Left ventricle myocardium inferior (tissue), 1 donor: Measurements from ENCODE around the gene CDC42SE1. TPM values are rescaled to one million over a fixed set of nuclear protein-coding genes. Genes with fewer than 3 reads are reported as not detected.
"Not testable (repeated sequence)": the region's sequence is repeated elsewhere in the genome, so short reads cannot be mapped to it uniquely, and the experiment has no call there.

ENCODE experiments used
- DNase-seq: peaks from one replicate; pipeline ENCODE4 v3.0.0-alpha.2; 2020
- H3K27ac ChIP-seq: fragments of 200-600 bp; replicated peaks from 2 replicates; pipeline ENCODE4 v1.8.0; 2021
- H3K27me3 ChIP-seq: fragments of 200-600 bp; 2 replicates; pipeline ENCODE4 v1.8.0; 2021; ENCODE audit warnings: low read depth
- H3K36me3 ChIP-seq: fragments of 200-600 bp; 2 replicates; pipeline ENCODE4 v1.8.0; 2021
- H3K4me1 ChIP-seq: fragments of 200-600 bp; 2 replicates; pipeline ENCODE4 v1.8.0; 2021
- H3K4me3 ChIP-seq: fragments of 200-600 bp; 2 replicates; pipeline ENCODE4 v1.8.0; 2021; ENCODE audit warnings: mild to moderate bottlenecking, moderate library complexity
- H3K9me3 ChIP-seq: fragments of 200-600 bp; replicated peaks from 2 replicates; pipeline ENCODE4 v1.8.0; 2021
- intact Hi-C: fragments of 100-400 bp; cut with micrococcal nuclease; formaldehyde crosslinking; loops from one replicate; pipeline ENCODE4 v1.11.0; 2022
- long read RNA-seq: library from polyadenylated mRNA; unstranded; transcript quantifications from one replicate; pipeline ENCODE4 v2.0.0, GENCODE V29; 2021
- total RNA-seq: library from RNA; stranded (reverse); fragmentation: NEBNext Ultra II Directional; extraction: Animal tissue kit (Norgen Biotek cat#: 25700); gene quantifications from one replicate; pipeline ENCODE4 v1.2.1, GENCODE V29; 2021
- TF ChIP-seq, protein P1 (sequence below): fragments of 200-600 bp; IDR thresholded peaks from 2 replicates; pipeline ENCODE4 v1.8.0; 2021; ENCODE audit warnings: antibody characterized with exemption, mild to moderate bottlenecking, borderline replicate concordance
- donor health status: DM: no; HTN: yes; CAD: no; lungs with severe emphysema.

CDC42SE1 gene, protein sequence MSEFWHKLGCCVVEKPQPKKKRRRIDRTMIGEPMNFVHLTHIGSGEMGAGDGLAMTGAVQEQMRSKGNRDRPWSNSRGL
- total RNA-seq = 24.8 TPM
- long read RNA-seq, transcript CDC42SE1-201 (5 exons, 3,045 nt) = major isoform, 11 of 22 reads
- long read RNA-seq, partial matches to known transcripts = 3 of 22 reads
- long read RNA-seq, other reads (novel, unspliced or antisense) = 7 of 22 reads

DNA sequence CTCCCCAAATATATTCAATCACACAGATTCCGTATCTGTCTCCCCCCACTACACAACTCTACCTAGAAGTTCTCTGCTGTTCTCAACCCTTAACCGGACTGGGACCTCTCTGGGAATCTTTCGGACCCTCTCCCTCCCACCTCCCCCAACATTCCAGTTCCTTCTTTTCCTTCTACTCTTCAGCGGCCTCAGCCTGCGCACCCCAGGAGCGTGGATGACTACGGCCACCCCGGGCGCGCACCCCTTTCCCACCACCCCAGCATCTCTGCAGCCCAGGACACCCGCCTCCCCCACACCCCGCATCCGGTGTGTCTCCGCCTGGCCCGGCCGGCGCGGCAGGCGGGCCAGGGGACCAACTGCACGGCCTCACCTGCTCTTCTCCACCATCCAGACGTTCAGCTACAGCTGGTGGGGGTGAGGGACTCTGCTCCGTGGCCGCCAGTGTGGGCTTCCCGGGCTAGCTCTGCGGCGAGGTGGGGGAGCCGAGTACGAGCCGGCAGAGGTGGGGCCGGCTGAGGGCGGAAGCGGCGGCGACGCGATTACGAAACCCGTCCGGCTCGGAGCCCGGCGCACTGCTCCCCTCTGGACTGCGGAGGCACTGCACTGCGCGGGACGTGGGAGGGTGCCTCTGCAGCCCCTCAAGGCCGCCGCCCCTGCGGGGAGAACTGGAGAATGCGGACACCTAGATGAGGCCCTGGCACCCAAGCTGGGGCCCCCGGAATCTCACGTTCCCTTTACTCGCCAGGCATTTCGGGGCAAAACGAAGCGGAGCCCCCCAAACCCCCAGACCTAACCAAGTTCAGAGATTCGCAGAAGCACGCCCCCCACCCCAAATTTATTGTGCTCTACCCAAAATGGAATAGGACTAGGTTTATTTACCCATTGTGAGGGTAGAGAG is at the start of gene CDC42SE1:
TSS of gene CDC42SE1 (minus strand) at position 514 of the 898 bp plus-strand sequence. CDS start 3,892 bp downstream, outside the sequence.
- TF ChIP-seq, protein P1, sequence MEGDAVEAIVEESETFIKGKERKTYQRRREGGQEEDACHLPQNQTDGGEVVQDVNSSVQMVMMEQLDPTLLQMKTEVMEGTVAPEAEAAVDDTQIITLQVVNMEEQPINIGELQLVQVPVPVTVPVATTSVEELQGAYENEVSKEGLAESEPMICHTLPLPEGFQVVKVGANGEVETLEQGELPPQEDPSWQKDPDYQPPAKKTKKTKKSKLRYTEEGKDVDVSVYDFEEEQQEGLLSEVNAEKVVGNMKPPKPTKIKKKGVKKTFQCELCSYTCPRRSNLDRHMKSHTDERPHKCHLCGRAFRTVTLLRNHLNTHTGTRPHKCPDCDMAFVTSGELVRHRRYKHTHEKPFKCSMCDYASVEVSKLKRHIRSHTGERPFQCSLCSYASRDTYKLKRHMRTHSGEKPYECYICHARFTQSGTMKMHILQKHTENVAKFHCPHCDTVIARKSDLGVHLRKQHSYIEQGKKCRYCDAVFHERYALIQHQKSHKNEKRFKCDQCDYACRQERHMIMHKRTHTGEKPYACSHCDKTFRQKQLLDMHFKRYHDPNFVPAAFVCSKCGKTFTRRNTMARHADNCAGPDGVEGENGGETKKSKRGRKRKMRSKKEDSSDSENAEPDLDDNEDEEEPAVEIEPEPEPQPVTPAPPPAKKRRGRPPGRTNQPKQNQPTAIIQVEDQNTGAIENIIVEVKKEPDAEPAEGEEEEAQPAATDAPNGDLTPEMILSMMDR = peak; percentile 96
- peaks cover 59% of the 10 kb centered on the region for H3K4me1 ChIP-seq
- intact Hi-C loops = loop anchor here (10.0 kb wide), 1 partner anchor 55 kb away; the partner anchor contains the start of genes MINDY1 and PRUNE1
- peaks cover 19% of the 10 kb centered on the region for H3K36me3 ChIP-seq
- DNase-seq = peak; percentile 86
- no peaks in the 10 kb centered on the region for H3K27me3 ChIP-seq
- peak within 1 kb of the TSS; percentile 96 for H3K27ac ChIP-seq
- H3K4me3 ChIP-seq = peak within 1 kb of the TSS; percentile 92
- no peaks in the 10 kb centered on the region for H3K9me3 ChIP-seq

DNA sequence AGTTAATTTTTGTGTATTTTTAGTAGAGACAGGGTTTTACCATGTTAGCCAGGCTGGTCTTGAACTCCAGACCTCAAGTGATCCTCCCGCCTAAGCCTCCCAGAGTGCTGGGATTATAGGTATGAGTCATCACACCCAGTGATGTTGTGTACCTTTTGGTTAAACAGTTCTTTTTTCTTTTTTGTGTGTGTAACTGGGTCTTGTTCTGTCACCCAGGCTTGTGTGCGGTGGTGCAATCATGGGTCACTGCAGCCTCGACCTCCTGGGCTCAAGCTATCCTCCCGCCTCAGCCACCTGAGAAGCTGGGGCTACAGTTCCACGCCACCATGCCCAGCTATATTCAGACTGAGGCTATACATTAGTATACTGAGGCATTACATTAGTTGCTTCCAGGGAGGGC is 48.9 kb upstream of the CDC42SE1 start:
- TF ChIP-seq, protein P1 = no peak
- H3K4me3 ChIP-seq = no peak overlapping the region
- H3K36me3 ChIP-seq = peaks cover 49% of the 10 kb centered on the region
- no peaks in the 10 kb centered on the region for H3K9me3 ChIP-seq
- intact Hi-C loops = no loop called here
- H3K4me1 ChIP-seq = no peaks in the 10 kb centered on the region
- DNase-seq = no peak
- H3K27me3 ChIP-seq = no peaks in the 10 kb centered on the region
- H3K27ac ChIP-seq = no peak overlapping the region

- Histone ChIP-seq H3K27ac (no peak overlapping the region), H3K4me3 (no peak overlapping the region), H3K9me3 (no peaks in the 10 kb centered on the region), H3K4me1 (no peaks in the 10 kb centered on the region), H3K27me3 (no peaks in the 10 kb centered on the region), H3K36me3 (peaks cover 50% of the 10 kb centered on the region)
- intact Hi-C loops = loop anchor here (2.0 kb wide), 1 partner anchor 30 kb away; no protein-coding TSS in a partner anchor
- TF ChIP-seq, protein P1 = no peak
- DNase-seq = no peak
These were observed 47.5 kb upstream of the CDC42SE1 start for GRCh38 chr1:151106894-151107293.

DNA sequence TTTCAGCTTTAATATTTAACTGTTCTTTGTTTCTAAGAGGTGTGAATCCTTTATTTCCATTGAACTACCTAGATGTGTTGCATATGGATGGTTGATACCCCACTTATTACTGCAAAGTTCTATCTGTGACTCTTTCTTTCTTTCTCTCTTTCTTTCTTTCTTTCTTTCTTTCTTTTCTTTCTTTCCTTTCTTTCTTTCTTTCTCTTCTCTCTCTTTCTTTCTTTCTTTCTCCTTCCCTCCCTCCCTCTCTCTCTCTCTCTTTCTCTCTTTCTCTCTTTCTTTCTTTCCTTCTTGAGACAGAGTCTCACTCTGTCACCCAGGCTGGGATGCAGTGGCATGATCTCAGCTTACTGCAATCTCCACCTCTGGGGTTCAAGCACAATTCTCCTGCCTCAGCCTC is 45.2 kb upstream of the CDC42SE1 start:
- Histone ChIP-seq H3K27me3 (no peaks in the 10 kb centered on the region), H3K36me3 (peaks cover 38% of the 10 kb centered on the region), H3K27ac (no peak overlapping the region), H3K4me1 (no peaks in the 10 kb centered on the region), H3K4me3 (no peak overlapping the region), H3K9me3 (no peaks in the 10 kb centered on the region)
- TF ChIP-seq, protein P1 = no peak
- intact Hi-C loops = no loop called here
- no peak for DNase-seq

DNA sequence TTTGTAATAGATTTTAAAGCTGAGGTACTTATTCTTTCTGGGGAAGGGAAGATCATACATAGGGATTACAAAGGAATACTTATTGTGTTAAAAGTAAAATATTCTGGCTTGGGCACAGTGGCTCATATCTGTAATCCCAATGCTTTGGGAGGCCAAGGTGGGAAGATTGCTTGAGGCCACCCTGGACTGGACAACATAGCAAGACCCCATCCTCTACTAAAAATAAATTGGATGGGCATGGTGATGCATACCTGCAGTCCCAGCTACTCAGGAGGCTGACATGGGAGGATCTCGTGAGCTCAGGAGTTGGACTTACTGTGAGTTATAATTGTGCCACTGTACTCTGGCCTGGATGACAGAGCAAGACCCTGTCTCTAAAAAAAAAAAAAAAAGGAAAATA is 38.7 kb upstream of the CDC42SE1 start:
- Histone ChIP-seq H3K4me3 (no peak overlapping the region), H3K27me3 (no peaks in the 10 kb centered on the region), H3K9me3 (no peaks in the 10 kb centered on the region), H3K4me1 (no peaks in the 10 kb centered on the region), H3K36me3 (peaks cover 21% of the 10 kb centered on the region), H3K27ac (no peak overlapping the region)
- DNase-seq = no peak
- TF ChIP-seq, protein P1 = no peak
- intact Hi-C loops = loop anchor here (5.0 kb wide), 1 partner anchor 59 kb away; the partner anchor contains the start of gene TNFAIP8L2

GRCh38 chr1:151097426-151097825 is 38.0 kb upstream of the CDC42SE1 start:
- not testable (repeated sequence) for DNase-seq, H3K27me3 ChIP-seq, H3K4me3 ChIP-seq, H3K4me1 ChIP-seq, H3K27ac ChIP-seq, H3K9me3 ChIP-seq
- intact Hi-C loops = loop anchor here (5.0 kb wide), 1 partner anchor 60 kb away; the partner anchor contains the start of gene TNFAIP8L2
- H3K36me3 ChIP-seq = peaks cover 17% of the 10 kb centered on the region
